ENCODE results near the gene TNK2. TPM values are rescaled to one million over a fixed set of nuclear protein-coding genes. Genes with fewer than 3 reads are reported as not detected.
A peak's percentile ranks its signal among the peaks of the same experiment; 100 is the strongest.
"Not testable (repeated sequence)": the region's sequence is repeated elsewhere in the genome, so short reads cannot be mapped to it uniquely, and the experiment has no call there.

The TNK2 gene
- total RNA-seq, 4 donors from 2014 or later: 18.4 to 45.7 (median 42.8) TPM

DNA sequence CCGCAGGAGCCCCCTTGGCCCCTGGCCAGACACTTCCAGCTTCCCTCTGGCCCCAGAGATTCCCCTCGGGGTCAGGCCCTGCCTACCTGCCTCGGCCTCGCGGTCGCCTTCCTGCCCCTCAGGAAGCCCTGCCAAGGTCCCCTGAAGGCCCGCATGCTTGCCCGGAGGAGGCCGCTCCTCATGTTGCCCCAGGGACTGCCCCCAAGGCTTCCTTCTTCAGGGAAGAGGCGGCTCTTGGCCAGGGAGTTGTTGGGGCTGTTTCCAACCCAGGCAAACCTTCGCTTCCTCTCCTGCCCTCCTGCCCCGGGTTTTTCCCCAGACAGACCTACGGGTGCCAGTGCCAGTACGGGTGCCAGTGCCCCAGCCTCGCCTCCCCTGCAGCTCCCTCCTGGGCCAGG is 83.2 kb downstream of the TNK2 start:
- peaks cover 0 to 34% (median 9%) of the 10 kb centered on the region in 3 donors for H3K4me1 ChIP-seq
- no peak overlapping the region for H3K27ac ChIP-seq
- DNase-seq: no peak
- no peaks in the 10 kb centered on the region for H3K9me3 ChIP-seq
- intact Hi-C loops (cut with DNase I): no loop called here
- TF ChIP-seq POLR2A (IDR thresholded peaks at IDR 0.05): no peak
- TF ChIP-seq CTCF (IDR thresholded peaks at IDR 0.05): no peak
- H3K27me3 ChIP-seq: peaks cover 0 to 44% (median 0%) of the 10 kb centered on the region in 4 donors
- no peak overlapping the region for H3K4me3 ChIP-seq
- H3K36me3 ChIP-seq: no peaks in the 10 kb centered on the region
- 20 to 51% methylated on average over 1 to 3 of the region's 15 CpGs for WGBS, 2 donors

DNA sequence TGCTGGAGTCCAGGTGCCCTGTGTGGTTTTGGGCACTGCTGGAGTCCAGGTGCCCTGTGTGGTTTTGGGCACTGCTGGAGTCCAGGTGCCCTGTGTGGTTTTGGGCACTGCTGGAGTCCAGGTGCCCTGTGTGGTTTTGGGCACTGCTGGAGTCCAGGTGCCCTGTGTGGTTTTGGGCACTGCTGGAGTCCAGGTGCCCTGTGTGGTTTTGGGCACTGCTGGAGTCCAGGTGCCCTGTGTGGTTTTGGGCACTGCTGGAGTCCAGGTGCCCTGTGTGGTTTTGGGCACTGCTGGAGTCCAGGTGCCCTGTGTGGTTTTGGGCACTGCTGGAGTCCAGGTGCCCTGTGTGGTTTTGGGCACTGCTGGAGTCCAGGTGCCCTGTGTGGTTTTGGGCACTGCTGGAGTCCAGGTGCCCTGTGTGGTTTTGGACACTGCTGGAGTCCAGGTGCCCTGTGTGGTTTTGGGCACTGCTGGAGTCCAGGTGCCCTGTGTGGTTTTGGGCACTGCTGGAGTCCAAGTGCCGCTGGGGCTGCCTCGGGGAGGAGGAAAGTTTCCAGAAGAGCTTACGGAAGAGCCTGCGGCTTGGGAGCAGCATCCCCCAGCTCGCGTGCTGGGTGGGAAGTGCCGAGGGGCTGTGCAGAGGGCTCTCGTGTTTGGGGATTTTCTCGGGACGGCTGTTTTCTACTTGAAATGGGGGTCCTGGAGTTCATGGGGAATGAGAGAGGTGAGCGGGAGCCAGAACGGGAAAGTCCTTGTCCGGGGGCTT is 83.7 kb downstream of the TNK2 start:
- peaks cover 0 to 44% (median 0%) of the 10 kb centered on the region in 4 donors for H3K27me3 ChIP-seq
- H3K4me3 ChIP-seq; intact Hi-C loops (cut with DNase I); H3K36me3 ChIP-seq; H3K9me3 ChIP-seq; DNase-seq; H3K27ac ChIP-seq: not testable (repeated sequence)
- WGBS, 2 donors: 76% methylated on average over 5 of the region's 13 CpGs; no CpG with 5 or more reads in 1 of the 2 donors
- peaks cover 0 to 29% (median 9%) of the 10 kb centered on the region in 3 donors for H3K4me1 ChIP-seq

DNA sequence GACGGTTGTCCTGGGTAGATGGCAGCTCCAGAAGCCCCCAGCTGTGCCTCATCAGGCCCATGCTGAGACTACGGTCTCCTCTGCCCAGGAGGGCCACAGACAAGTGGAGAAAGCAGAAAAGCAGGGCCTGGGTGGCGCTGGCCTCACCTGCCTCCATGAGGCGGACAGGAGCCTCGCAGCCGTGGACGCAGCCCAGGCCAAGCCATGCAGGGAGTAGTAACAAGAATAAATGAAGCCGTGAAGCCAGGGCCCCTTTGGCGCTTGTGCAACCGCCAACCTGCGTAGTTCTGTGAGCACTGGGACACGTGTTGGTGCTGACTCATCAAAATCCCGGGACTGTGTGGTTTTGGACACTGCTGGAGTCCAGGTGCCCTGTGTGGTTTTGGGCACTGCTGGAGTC is 84.4 kb downstream of the TNK2 start:
- no peak for DNase-seq
- TF ChIP-seq POLR2A (IDR thresholded peaks at IDR 0.05) (no peak), CTCF (IDR thresholded peaks at IDR 0.05) (peak in 2 of 6 experiments; percentile 3 to 8)
- 50 to 72% methylated on average over 4 to 6 of the region's 13 CpGs for WGBS, 2 donors
- Histone ChIP-seq H3K4me3 (no peak overlapping the region), H3K36me3 (no peaks in the 10 kb centered on the region), H3K27me3 (peaks cover 0 to 44% (median 0%) of the 10 kb centered on the region in 4 donors), H3K4me1 (peaks cover 0 to 23% (median 9%) of the 10 kb centered on the region in 3 donors), H3K9me3 (no peaks in the 10 kb centered on the region), H3K27ac (peak overlapping the region in 1 of 4 donors; percentile 20)
- intact Hi-C loops (cut with DNase I): no loop called here

- Histone ChIP-seq H3K27me3 (peaks cover 0 to 44% (median 0%) of the 10 kb centered on the region in 4 donors), H3K27ac (peak overlapping the region in 1 of 4 donors; percentile 20), H3K9me3 (no peaks in the 10 kb centered on the region), H3K4me1 (peaks cover 0 to 19% (median 9%) of the 10 kb centered on the region in 3 donors), H3K36me3 (no peaks in the 10 kb centered on the region), H3K4me3 (no peak overlapping the region)
- TF ChIP-seq CTCF (IDR thresholded peaks at IDR 0.05) (no peak), POLR2A (IDR thresholded peaks at IDR 0.05) (no peak)
- WGBS, 2 donors: 18 to 27% methylated on average over 5 to 10 of the region's 10 CpGs
- DNase-seq: no peak
- intact Hi-C loops (cut with DNase I): no loop called here
Measured at GRCh38 chr3:195823280-195823679, 85.1 kb downstream of the TNK2 start.

GRCh38 chr3:195822131-195822696 is 86.1 kb downstream of the TNK2 start:
- no peak overlapping the region for H3K27ac ChIP-seq
- intact Hi-C loops (cut with DNase I): no loop called here

More at GRCh38 chr3:195822131-195822696, 86.1 kb downstream of the TNK2 start:
- WGBS, 2 donors: 83% methylated on average over 16 of the region's 16 CpGs
- Histone ChIP-seq H3K4me1 (peaks cover 0 to 19% (median 9%) of the 10 kb centered on the region in 3 donors), H3K36me3 (no peaks in the 10 kb centered on the region), H3K27me3 (peaks cover 0 to 44% (median 0%) of the 10 kb centered on the region in 4 donors), H3K9me3 (no peaks in the 10 kb centered on the region), H3K4me3 (no peak overlapping the region)
- DNase-seq: no peak
- TF ChIP-seq CTCF (IDR thresholded peaks at IDR 0.05): no peak
- TF ChIP-seq POLR2A (IDR thresholded peaks at IDR 0.05): no peak

Measured in esophagus squamous epithelium (tissue), 5 donors.